Brain microvascular endothelial cell (primary cell): ENCODE data around the gene ASIC2.

Source experiments
- DNase-seq: peaks from one replicate; pipeline ENCODE4 v3.0.0-alpha.2; 2020
- H3K27ac ChIP-seq: fragments of 250-450 bp; sonication (Bioruptor Pico); 2 replicates; pipeline ENCODE4 v1.5.1; 2020; ENCODE audit warnings: mild to moderate bottlenecking, moderate library complexity
- H3K27me3 ChIP-seq: fragments of 250-450 bp; sonication (Bioruptor Pico); replicated peaks from 2 replicates; pipeline ENCODE4 v1.5.1; 2020; ENCODE audit warnings: mild to moderate bottlenecking
- H3K36me3 ChIP-seq: fragments of 250-450 bp; sonication (Bioruptor Pico); replicated peaks from 2 replicates; pipeline ENCODE4 v1.5.1; 2020; ENCODE audit warnings: mild to moderate bottlenecking
- H3K4me3 ChIP-seq: 2 replicates; pipeline ENCODE4 v1.5.1; 2011; ENCODE audit warnings: low read depth, mild to moderate bottlenecking, control low read depth, low read length, moderate library complexity
- in situ Hi-C: cut with HindIII; loops from 2 replicates; pipeline ENCODE4 v1.10.0; 2017; ENCODE audit warnings: low sequenced_read_pairs, low pct_ligation_motif_present
- TF ChIP-seq, protein P1 (sequence below): IDR thresholded peaks from 2 replicates; pipeline ENCODE4 v1.5.1; 2011; ENCODE audit warnings: low read depth, mild to moderate bottlenecking, moderate library complexity, low read length, control low read depth, inconsistent platforms; ENCODE audit errors: missing control alignments

Gene ASIC2

DNA sequence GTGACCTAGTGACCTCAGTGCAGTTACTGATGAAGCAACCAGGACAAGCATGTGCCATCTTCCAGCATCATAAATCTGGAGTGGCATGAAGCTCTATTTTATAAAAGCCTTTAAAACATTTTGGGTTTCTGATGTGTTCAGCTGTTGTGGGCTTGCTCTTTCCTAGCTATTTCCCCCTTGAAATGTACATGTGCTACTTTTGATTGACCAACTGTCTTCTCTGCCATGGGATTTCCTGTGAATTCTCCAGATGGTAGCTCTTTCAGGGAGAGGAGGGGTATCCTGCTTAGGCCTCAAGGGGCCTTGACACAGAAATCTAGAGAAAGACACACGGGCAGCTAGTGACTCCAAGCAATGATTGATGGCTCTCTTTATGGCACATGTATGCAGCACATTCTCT is 1.9 kb upstream of the ASIC2 start:
- TF ChIP-seq, protein P1, sequence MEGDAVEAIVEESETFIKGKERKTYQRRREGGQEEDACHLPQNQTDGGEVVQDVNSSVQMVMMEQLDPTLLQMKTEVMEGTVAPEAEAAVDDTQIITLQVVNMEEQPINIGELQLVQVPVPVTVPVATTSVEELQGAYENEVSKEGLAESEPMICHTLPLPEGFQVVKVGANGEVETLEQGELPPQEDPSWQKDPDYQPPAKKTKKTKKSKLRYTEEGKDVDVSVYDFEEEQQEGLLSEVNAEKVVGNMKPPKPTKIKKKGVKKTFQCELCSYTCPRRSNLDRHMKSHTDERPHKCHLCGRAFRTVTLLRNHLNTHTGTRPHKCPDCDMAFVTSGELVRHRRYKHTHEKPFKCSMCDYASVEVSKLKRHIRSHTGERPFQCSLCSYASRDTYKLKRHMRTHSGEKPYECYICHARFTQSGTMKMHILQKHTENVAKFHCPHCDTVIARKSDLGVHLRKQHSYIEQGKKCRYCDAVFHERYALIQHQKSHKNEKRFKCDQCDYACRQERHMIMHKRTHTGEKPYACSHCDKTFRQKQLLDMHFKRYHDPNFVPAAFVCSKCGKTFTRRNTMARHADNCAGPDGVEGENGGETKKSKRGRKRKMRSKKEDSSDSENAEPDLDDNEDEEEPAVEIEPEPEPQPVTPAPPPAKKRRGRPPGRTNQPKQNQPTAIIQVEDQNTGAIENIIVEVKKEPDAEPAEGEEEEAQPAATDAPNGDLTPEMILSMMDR: no peak
- no peak overlapping the region for H3K27ac ChIP-seq
- H3K27me3 ChIP-seq: peaks cover 29% of the 10 kb centered on the region
- no peak for DNase-seq
- no peak overlapping the region for H3K4me3 ChIP-seq
- in situ Hi-C loops: no loop called here
- H3K36me3 ChIP-seq: no peaks in the 10 kb centered on the region

DNA sequence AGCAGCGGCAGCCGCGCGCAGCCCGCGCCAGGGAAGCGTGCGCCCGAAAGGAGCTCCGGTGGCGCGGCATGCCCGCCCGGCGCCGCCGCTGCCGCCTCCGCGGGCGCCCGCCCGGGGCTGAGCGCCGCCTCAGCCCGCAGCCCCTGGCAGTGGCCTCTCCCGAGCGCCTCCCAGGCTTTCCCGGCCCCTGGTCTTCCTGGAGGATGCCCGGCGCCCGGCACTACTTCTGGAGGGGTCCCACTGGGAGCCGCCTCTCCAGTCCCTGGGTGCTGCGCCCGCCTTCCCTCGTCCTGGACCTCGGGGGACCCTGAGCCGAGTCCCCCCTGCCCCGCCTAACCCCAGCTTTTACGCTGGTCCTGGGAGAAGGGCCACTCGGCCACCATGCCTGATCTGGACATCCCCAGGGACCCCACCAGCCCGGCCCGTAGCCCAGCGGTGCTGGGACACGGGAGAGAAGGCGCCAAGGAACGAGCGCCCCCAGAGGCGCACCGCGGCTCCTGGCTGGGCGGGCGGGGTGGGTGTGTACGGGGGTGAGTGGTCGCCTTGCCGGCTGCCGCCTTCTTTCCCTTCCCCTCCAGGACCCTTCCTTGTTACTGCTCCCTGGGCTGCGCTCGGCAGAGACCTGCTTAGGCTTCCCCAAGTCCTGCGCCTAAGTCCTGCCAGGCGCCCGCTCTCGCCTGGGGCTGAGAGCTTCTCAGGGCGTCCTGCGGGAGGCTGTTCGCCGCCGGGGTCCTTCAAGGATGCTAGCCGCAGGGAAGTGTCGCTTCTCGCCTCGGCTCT is 704 bp downstream of the ASIC2 start:
- no peak for DNase-seq
- Histone ChIP-seq H3K4me3 (no peak overlapping the region), H3K36me3 (no peaks in the 10 kb centered on the region), H3K27me3 (peaks cover 29% of the 10 kb centered on the region), H3K27ac (no peak overlapping the region)
- TF ChIP-seq, protein P1: peak; percentile 17
- in situ Hi-C loops: no loop called here

DNA sequence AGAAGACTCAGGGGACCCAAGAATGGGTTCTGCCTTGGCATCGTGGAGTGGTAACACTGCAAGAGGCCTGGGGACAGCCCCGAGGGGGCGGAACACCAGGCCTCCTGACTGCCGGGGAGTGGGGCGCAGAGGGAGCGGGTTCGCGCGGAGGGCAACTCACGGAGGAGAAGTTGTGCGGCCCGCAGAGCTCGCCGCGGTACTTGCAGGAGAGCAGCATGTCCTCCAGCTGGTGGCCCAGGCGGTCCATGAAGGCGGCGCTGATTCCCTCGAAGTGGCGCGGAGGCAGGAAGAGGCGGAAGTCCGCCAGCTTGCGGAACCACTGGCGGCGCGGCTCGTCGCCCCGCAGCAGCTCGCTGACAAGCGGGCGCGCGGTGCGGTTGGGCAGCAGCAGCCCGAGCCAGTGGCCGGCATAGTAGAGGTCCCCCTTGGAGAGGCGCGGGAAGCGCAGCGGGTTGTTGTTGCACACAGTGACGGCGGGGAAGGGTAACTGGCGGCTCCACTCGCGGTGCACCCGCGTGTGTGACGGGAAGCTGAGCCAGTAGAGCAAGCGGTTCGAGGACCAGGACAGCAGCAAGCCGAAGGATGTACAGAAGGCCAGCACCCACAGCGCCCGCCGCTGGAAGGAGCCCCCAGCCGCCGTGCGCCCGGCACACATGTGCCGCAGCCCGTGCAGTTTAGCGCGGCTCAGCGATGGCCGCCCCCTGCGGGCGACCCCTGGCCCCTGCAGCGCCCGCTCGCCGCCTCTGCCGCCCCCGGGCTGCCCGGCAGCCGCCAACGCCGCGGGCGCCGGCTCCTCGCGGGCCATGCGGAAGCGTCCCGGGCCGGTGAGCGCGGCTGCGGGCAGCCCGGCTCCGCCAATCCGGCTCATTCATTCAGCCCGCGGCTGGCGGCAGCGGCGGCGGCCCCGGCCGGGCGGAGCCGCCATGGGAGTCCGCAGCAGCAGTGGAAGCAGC is 1.6 kb downstream of the ASIC2 start:
- Histone ChIP-seq H3K36me3 (no peaks in the 10 kb centered on the region), H3K4me3 (peak overlapping the region; percentile 5), H3K27me3 (peaks cover 29% of the 10 kb centered on the region), H3K27ac (no peak overlapping the region)
- TF ChIP-seq, protein P1: no peak
- DNase-seq: no peak
- in situ Hi-C loops: no loop called here

DNA sequence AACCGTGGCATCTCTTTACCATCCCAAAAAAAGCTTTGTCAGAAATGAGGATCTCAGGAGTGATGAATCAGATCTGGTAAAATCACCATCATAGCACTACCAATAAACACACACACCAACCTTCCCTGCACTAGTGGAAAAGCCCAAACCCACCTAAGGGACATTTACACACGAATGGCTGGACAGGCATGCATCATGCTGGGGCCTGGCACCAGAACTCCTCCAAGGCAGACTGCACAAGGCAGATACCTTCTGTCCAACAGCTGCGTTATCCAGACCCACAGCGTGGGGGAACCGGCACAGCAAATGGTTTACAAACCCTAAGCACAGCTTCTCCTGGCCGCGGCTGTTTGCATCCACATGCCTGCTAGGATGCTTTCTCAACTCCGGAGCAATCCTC is 2.8 kb downstream of the ASIC2 start:
- H3K4me3 ChIP-seq: no peak overlapping the region
- no peak overlapping the region for H3K27ac ChIP-seq
- peaks cover 29% of the 10 kb centered on the region for H3K27me3 ChIP-seq
- TF ChIP-seq, protein P1: no peak
- no peaks in the 10 kb centered on the region for H3K36me3 ChIP-seq
- in situ Hi-C loops: no loop called here
- DNase-seq: no peak

DNA sequence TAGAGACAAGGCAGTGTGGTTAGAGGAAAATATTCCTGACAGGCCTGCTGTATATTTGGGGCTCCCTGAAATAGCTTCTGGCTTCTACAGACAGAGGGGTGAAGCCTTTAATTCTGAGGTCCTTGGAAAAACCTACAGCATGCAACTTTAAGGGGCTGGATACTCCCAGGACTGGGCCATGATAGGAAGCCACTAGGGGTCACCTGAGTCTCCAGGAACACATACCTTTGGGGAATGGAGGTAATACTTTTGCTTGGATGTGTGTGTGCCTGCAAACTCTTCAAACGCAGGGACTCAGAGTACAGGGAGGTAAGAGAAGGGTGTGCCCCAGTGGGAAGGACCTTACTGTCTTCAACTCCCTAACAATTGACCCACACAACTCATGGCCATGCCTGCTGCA is 4.1 kb downstream of the ASIC2 start:
- Histone ChIP-seq H3K27ac (no peak overlapping the region), H3K4me3 (no peak overlapping the region), H3K36me3 (no peaks in the 10 kb centered on the region), H3K27me3 (peaks cover 25% of the 10 kb centered on the region)
- DNase-seq: no peak
- TF ChIP-seq, protein P1: no peak
- in situ Hi-C loops: no loop called here
